Choroid plexus epithelial cell (primary cell): ENCODE measurements around the gene FAM3B.

Source experiments
- DNase-seq: peaks from one replicate; pipeline ENCODE4 v3.0.0-alpha.2; 2010; ENCODE audit warnings: low read depth
- H3K4me3 ChIP-seq: 2 replicates; pipeline ENCODE4 v1.5.1; 2011; ENCODE audit warnings: low read depth, mild to moderate bottlenecking, control low read depth, low read length, moderate library complexity
- CTCF ChIP-seq: conservative IDR thresholded peaks from 2 replicates; pipeline ENCODE4 v1.5.1; 2011; ENCODE audit warnings: low read depth, mild to moderate bottlenecking, control low read depth, inconsistent platforms, low read length, moderate library complexity

Gene FAM3B

DNA sequence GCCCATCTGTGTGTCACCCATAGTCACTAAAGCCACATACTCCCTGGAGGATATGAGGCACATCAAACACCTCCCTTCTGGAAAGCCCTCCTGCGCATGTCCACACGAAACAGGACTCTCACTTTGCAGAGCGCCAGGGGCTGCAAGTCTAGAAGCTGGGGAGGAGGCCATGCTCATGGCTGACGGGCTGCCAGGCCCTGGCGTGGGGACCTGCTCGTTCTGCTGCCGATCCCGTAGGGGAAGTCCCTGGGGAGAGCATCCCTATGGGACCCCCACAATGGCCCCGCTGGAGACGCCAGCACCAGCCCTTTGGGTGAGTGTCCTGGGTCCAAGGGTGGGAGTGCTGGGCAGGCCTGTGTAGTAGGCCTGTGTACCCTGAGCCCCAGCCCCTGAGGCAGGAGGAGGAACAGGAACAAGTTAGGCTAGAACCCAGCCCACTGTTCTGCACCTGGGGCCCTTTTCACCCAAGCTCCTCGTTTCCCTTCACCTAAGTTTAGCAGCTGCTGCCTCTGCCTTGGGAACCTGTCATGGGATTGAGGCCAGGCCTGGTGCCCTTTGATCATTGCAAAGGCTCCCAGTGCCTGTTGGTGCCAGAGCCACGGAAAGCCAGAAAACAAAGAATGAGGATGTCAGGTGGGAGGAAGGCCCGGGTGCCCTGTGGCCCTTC lies 9.9 kb downstream of the FAM3B start:
- no peak for TF ChIP-seq CTCF
- no peak overlapping the region for H3K4me3 ChIP-seq
- DNase-seq: no peak

GRCh38 chr21:41327753-41328152 lies 11.2 kb downstream of the FAM3B start:
- DNase-seq: no peak
- H3K4me3 ChIP-seq: no peak overlapping the region
- no peak for TF ChIP-seq CTCF

- no peak for TF ChIP-seq CTCF
- H3K4me3 ChIP-seq: no peak overlapping the region
- no peak for DNase-seq
Observed at GRCh38 chr21:41328660-41329607, 12.3 kb downstream of the FAM3B start.

- H3K4me3 ChIP-seq: no peak overlapping the region
- TF ChIP-seq CTCF: no peak
- DNase-seq: no peak
Observed at GRCh38 chr21:41333752-41334151, 17.2 kb downstream of the FAM3B start.

DNA sequence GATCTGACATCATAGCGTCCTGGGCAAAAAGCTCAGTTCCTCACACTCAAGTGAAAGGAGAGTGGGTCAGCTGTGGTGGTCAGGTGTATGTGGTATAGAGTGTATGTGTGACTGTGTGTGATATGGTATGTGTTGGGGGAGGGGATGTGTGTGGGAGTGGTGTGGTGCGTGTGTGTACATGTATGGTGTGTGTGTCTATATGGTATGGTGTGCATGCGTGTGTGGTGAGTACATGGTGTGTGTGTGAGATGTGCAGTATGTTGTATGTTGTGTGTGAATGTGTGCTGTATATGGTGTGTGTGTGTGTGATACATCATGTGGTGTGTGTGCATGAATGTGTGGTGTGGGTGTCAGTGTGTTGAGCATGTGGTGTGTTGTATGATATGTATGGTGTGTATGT lies 20.9 kb downstream of the FAM3B start:
- no peak overlapping the region for H3K4me3 ChIP-seq
- DNase-seq: no peak
- no peak for TF ChIP-seq CTCF

DNA sequence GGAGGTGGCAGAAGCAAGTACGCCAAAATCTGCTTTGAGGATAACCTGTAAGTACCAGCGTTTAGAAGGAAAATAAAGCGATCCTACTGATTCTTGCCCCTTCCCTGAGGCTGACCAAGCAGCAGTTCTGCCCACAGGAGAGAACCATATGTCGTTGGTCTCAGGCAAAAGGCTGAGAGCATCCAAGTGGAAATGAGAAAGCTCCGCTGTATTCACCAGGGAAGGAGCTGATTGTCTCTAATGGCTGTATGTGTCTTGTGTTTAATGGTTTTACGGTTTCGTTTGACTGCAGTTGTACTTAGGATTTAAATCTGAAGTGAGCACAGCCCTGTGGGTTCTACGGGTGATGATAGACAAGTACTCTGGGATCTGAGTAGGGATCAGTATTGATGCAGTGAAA lies 21.9 kb downstream of the FAM3B start:
- DNase-seq: no peak
- no peak overlapping the region for H3K4me3 ChIP-seq
- TF ChIP-seq CTCF: no peak
